GM12878 (cell line): ENCODE data around the gene IRAG1. TPM values are rescaled to one million over a fixed set of nuclear protein-coding genes. Genes with fewer than 3 reads are reported as not detected.

Experiments
- ATAC-seq: fragments of 200-7000 bp; cut with Tn5 transposase; 3 replicates; pipeline ENCODE4 v1.9.1; 2020; ENCODE audit warnings: mild to moderate bottlenecking, moderate library complexity
- BruUV-seq: library from RNA; stranded (reverse); fragments of 400-500 nt; replicated peaks from 2 replicates; lab custom pipeline; 2021; lab: Mats Ljungman, UMichigan
- CTCF ChIA-PET: fragments of 300-600 bp; sonication (Branson Sonifier 250); formaldehyde crosslinking; extraction: SDS; loops from one replicate; lab custom pipeline; 2021; ENCODE audit warnings: inconsistent platforms; lab: Yijun Ruan, JAX
- POLR2A ChIA-PET: fragments of 350-600 bp; formaldehyde crosslinking; extraction: SDS; loops from one replicate; lab custom pipeline; 2021; ENCODE audit warnings: inconsistent platforms; lab: Charles Lee
- RAD21 ChIA-PET: fragments of 300-600 bp; sonication (Branson Sonifier 250); formaldehyde crosslinking; loops from one replicate; lab custom pipeline; 2023; ENCODE audit warnings: antibody characterized with exemption; ENCODE audit not compliant: unreplicated experiment; lab: Charles Lee
- SMC1A ChIA-PET: fragments of 300-600 bp; sonication (Branson Sonifier 250); formaldehyde crosslinking; loops from one replicate; lab custom pipeline; 2023; ENCODE audit not compliant: unreplicated experiment, uncharacterized antibody; lab: Charles Lee
- DNase-seq: peaks from one replicate; pipeline ENCODE4 v3.0.0-alpha.2; 2011; ENCODE audit warnings: low read depth, low spot score
- FAIRE-seq: peaks from 3 replicates; lab custom pipeline; 2011; peaks lifted over from hg19 to GRCh38; lab: Jason Lieb, UNC
- H2AFZ ChIP-seq: 2 replicates; pipeline ENCODE4 v1.6.0; 2011; ENCODE audit warnings: low read depth, low read length, control low read depth; ENCODE audit not compliant: control insufficient read depth
- H3K27ac ChIP-seq: 2 replicates; pipeline ENCODE4 v1.5.1; 2011; ENCODE audit warnings: control low read depth; ENCODE audit not compliant: control insufficient read depth, insufficient read depth
- H3K27me3 ChIP-seq, 2 experiments: replicated peaks in 1 of 2; 2 replicates each; pipeline versions ENCODE4 v1.6.0 to v1.6.1; 2011; ENCODE audit warnings: low read length in 1 of 2; ENCODE audit not compliant: control insufficient read depth in 2 of 2, insufficient read depth in 2 of 2
- H3K36me3 ChIP-seq, 2 experiments: 2 replicates each; pipeline ENCODE4 v1.5.1; 2011; ENCODE audit warnings: low read length in 1 of 2; ENCODE audit not compliant: control insufficient read depth in 2 of 2, insufficient read depth in 2 of 2
- H3K4me1 ChIP-seq: 2 replicates; pipeline ENCODE4 v1.6.1; 2011; ENCODE audit warnings: mild to moderate bottlenecking, low read length, moderate library complexity, mixed read lengths; ENCODE audit not compliant: control insufficient read depth, insufficient read depth
- H3K4me2 ChIP-seq: 2 replicates; pipeline ENCODE4 v1.6.0; 2011; ENCODE audit warnings: control low read depth; ENCODE audit not compliant: control insufficient read depth, insufficient read depth
- H3K4me3 ChIP-seq: fragments of 200-600 bp; sonication (generic); 2 replicates; pipeline ENCODE4 v1.5.1; 2016
- H3K79me2 ChIP-seq: 2 replicates; pipeline ENCODE4 v1.6.0; 2011; ENCODE audit warnings: low read length; ENCODE audit not compliant: control insufficient read depth, insufficient read depth
- H3K9ac ChIP-seq: 2 replicates; pipeline ENCODE4 v1.8.0; 2011; ENCODE audit warnings: low read length, control low read depth, mixed read lengths; ENCODE audit not compliant: control insufficient read depth, insufficient read depth
- H3K9me3 ChIP-seq: replicated peaks from 3 replicates; pipeline ENCODE4 v1.5.1; 2011; ENCODE audit warnings: mild to moderate bottlenecking, low read length; ENCODE audit not compliant: control insufficient read depth, insufficient read depth
- H4K20me1 ChIP-seq: 2 replicates; pipeline ENCODE4 v1.6.0; 2011; ENCODE audit not compliant: control insufficient read depth, insufficient read depth
- BHLHE40 ChIP-seq, 2 experiments: fragments of 450-650 bp in 1 of 2; IDR thresholded peaks; 2 replicates each; pipeline ENCODE4 v1.6.1; 2011 to 2017; ENCODE audit warnings: low read depth in 2 of 2, borderline replicate concordance in 1 of 2, improper control_type of control experiment in 1 of 2, low read length in 1 of 2, mild to moderate bottlenecking in 1 of 2
- EGR1 ChIP-seq, 2 experiments: IDR thresholded peaks; 1 replicate in 1 of 2; 2 replicates in 1 of 2; pipeline ENCODE4 v1.6.1; 2011 to 2012; ENCODE audit warnings: low read depth in 2 of 2, low read length in 2 of 2, borderline replicate concordance in 1 of 2, mild to moderate bottlenecking in 1 of 2, moderate library complexity in 1 of 2
- IKZF2 ChIP-seq, 2 experiments: fragments of 450-650 bp; IDR thresholded peaks; 2 replicates each; pipeline ENCODE4 v1.6.1; 2017; ENCODE audit warnings: mild to moderate bottlenecking in 2 of 2, moderate library complexity in 2 of 2
- IRF4 ChIP-seq: IDR thresholded peaks from 2 replicates; pipeline ENCODE4 v1.6.1; 2011; ENCODE audit warnings: low read depth, low read length
- WGBS: methylation state at CpG from one replicate; pipeline ENCODE4 v1.1.6; 2016; ENCODE audit warnings: low lambda C conversion rate; ENCODE audit not compliant: insufficient replicate concordance, insufficient coverage; ENCODE audit errors: missing lambda C conversion rate; 5-methylcytosine and 5-hydroxymethylcytosine counted together
- in situ Hi-C: fragments of 300-500 bp; cut with MboI; formaldehyde crosslinking; loops from 9 replicates; pipeline ENCODE4 v1.14.3; 2018; ENCODE audit warnings: mixed read lengths
- intact Hi-C: fragments of 100-400 bp; cut with micrococcal nuclease; formaldehyde crosslinking; loops from one replicate; pipeline ENCODE4 v1.14.2; 2022; ENCODE audit not compliant: unreplicated experiment
- polyA plus RNA-seq, 11 experiments: library from polyadenylated mRNA; depleted of rRNA in 4 of 11; unstranded in 6 of 11; stranded (reverse) in 5 of 11; fragments of >200 nt; fragmentation: Nextera tagmentation in 4 of 11; fragmentation: Illumina TruSeq in 1 of 11; extraction: Ambion mirVana in 4 of 11; extraction: Trizol in 1 of 11; gene quantifications; 1 replicate in 1 of 11; 2 replicates in 10 of 11; pipeline versions ENCODE4 v1.2.1 to v1.2.3, GENCODE V29; 2011 to 2016; ENCODE audit warnings: inconsistent platforms in 2 of 11, missing spikeins in 2 of 11, low read depth in 1 of 11
- total RNA-seq, 4 experiments: library from RNA; depleted of rRNA in 3 of 4; stranded (reverse); fragments of >200 nt in 3 of 4; fragmentation: Illumina TruSeq in 1 of 4; extraction: Trizol in 1 of 4; gene quantifications; 2 replicates each; pipeline versions ENCODE4 v1.2.1 to v1.2.3, GENCODE V29; 2013 to 2021
- TF ChIP-seq, protein P1 (sequence below): IDR thresholded peaks from 2 replicates; pipeline ENCODE4 v1.6.1; 2011; ENCODE audit warnings: borderline replicate concordance, low read depth, mild to moderate bottlenecking, moderate library complexity, low read length; ENCODE audit not compliant: insufficient read depth, poor library complexity, severe bottlenecking

The IRAG1 gene
- total and polyA plus RNA-seq, 10 of the 15 experiments (the other 5 are each of a cell fraction or from before 2014, with no cell fraction given) = 0.02 to 0.18 (median 0.06) TPM; not detected in 4

DNA sequence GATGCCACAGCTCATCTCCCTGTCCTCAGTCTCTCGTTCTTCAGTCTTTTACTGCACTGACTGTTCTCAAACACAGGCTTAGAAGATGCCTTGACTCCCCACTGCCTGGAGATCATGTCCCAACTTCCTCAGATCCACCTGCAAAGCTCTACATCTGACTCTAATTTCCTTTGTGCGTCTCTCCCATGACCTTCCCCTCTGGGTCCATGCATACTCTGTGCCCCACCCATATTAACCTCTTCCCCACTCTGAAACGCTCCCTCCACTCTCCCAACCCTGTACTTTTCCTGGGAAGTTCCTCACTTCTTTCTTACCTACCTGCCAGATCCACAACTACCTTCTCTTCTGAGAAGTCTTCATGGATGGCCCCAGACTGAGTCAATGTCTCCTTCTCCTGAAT is 16.6 kb downstream of the IRAG1 start (continued):
- TF ChIP-seq, protein P1, sequence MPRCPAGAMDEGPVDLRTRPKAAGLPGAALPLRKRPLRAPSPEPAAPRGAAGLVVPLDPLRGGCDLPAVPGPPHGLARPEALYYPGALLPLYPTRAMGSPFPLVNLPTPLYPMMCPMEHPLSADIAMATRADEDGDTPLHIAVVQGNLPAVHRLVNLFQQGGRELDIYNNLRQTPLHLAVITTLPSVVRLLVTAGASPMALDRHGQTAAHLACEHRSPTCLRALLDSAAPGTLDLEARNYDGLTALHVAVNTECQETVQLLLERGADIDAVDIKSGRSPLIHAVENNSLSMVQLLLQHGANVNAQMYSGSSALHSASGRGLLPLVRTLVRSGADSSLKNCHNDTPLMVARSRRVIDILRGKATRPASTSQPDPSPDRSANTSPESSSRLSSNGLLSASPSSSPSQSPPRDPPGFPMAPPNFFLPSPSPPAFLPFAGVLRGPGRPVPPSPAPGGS = no peak
- TF ChIP-seq EGR1 (IDR thresholded peaks at IDR 0.05; ENCODE audit: borderline replicate concordance in 1 of 2, low read depth in 2 of 2, low read length in 2 of 2) = no peak

DNA sequence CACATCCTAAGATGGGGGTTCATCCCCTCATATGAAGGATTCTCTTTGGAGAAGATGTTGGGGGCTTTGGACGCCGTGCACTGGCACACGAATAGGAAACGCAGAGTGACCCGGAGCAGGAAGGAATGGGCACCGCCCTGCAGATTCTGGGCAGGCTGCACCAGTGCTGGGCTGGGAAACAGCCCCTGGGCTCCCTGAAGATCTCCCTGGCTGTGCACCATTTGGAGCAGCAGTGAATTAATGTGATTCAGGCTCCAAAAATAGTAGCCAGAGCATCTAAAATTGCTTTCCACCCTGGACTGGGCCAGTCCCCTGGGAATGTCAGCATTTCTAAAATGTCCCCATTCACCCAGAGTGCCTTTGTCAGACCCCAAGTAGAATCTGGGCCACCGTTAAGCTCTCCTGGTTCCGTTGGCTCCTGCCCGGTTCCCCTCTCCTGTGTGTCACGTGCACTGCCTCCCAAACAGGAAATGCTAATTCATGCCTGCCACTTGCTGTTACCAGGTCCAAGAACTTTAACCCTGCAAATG is 18.6 kb downstream of the IRAG1 start:
- Histone ChIP-seq H3K36me3 (no peaks in the 10 kb centered on the region), H3K9me3 (no peaks in the 10 kb centered on the region), H2AFZ (no peak overlapping the region), H3K9ac (no peak overlapping the region), H3K4me1 (no peaks in the 10 kb centered on the region), H3K27me3 (peaks cover 0 to 4% of the 10 kb centered on the region in 2 experiments; a peak in 2 of 4 replicates), H4K20me1 (no peaks in the 10 kb centered on the region), H3K4me3 (no peak overlapping the region), H3K4me2 (no peak overlapping the region), H3K27ac (no peak overlapping the region), H3K79me2 (no peaks in the 10 kb centered on the region)
- ChIA-PET POLR2A (no interaction called here), CTCF (interaction anchor here (1.5 kb wide), 1 partner anchor 15 kb away, joined by 4 read pairs; no protein-coding TSS in a partner anchor), RAD21 (no interaction called here), SMC1A (no interaction called here)
- ATAC-seq (no peak), DNase-seq (no peak), FAIRE-seq (no peak)
- BruUV-seq = no TSS peak
- 18% methylated on average over 10 of the region's 10 CpGs for WGBS
- peak in 1 of 2 experiments; percentile 23; a peak in 1 of 4 replicates for TF ChIP-seq BHLHE40 (IDR thresholded peaks at IDR 0.05; ENCODE audit: borderline replicate concordance in 1 of 2, low read depth in 2 of 2, low read length in 1 of 2)
- TF ChIP-seq IKZF2 (IDR thresholded peaks at IDR 0.05) = no peak
- no peak for TF ChIP-seq IRF4
- intact Hi-C loops = no loop called here
- in situ Hi-C loops = no loop called here
